ENCODE measurements around the gene PGBD5.

The PGBD5 gene

DNA sequence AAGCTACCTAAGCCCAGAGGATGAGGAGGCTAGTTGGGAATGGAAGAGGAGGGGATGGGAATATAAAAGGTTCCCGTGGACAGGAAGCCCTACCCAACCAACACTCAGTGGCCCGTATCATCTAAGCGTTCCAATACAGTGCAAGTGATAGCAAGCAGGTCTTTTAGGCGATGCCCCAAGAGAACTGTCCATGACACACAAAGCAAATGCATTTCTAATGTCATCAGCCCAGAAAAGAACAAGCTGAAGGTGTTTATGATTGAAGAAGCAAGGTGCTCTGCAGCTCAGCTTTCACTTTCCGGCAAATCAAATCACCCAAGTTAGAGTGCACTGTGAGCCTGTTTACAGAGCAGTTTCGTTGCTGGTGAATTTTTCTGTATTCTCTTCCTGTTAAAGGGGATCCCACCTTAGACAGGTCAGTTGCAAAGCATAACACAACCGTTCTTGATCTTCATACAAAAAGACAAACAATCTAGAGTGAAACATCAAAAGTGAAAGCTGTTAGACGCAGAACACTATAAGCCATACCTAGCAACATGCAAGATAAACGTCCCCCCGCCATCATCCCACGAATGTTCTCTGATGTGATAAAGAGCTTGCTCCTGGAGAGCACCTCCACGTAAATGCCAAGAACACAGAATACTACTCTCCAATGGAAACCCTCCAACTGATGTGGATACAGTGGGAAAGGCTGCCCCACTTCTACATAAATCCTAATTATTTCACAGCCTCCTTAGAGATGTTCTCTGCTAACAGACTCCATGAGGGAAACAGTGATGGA is 54.0 kb downstream of the PGBD5 start:
- no peak for DNase-seq

DNA sequence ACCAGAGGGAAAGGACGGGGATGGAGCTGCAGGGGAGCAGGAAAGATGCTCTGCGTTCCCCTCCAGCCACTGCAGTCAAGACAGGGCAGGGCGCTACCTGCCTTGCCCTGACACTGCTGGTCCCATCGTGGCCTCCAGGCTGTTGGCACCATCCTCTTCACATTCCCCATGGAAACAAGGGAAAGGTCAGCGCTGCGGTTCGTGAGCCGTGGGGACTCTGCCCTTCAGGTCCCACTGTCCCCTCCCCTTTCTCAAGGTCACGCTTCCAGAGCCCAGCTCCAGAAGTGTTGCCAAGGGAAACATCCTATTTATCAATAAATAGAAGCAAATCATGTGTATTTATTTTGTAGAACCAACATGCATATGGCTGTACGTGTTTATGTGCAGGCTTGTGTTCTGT is 56.0 kb downstream of the PGBD5 start:
- no peak for DNase-seq

DNA sequence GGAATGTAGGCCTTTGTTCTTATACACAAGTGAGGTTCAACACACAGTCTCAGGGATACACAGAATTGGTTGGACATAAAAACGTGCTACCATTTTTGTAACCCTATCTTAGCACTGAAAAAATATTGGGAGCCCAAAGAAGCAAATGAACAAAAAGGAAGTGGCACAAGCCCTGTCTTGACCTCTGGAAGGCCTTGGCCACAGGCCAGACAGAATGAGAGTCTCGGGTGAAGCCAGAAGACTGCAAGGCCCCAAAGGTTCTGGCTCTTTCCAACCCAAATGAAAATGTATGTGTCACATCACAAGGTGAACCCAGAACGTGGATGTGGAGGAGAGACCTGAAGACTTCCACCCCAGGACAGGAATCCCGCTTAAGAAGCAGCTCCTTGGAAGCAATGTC is 57.3 kb downstream of the PGBD5 start:
- DNase-seq = no peak

DNA sequence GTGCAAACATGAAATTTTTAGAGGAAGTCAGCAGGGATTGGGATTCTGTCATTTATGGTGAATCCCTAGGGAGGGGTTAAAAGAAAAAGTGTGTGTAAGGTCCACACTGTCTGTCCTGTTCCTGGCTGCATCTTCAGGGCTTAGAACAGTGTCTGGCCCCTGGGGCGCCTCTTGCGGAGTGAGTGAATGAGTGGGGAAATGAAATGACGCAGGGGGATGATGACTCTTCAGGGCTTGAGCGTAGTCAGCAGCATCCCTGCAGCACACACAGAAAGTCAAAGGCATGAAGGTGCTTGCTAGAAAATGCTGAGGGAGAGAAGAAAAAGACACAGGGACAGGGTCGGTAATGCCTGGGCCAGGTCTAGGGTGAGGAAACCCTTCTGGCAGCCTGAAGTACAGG is 57.8 kb downstream of the PGBD5 start:
- DNase-seq = no peak

DNA sequence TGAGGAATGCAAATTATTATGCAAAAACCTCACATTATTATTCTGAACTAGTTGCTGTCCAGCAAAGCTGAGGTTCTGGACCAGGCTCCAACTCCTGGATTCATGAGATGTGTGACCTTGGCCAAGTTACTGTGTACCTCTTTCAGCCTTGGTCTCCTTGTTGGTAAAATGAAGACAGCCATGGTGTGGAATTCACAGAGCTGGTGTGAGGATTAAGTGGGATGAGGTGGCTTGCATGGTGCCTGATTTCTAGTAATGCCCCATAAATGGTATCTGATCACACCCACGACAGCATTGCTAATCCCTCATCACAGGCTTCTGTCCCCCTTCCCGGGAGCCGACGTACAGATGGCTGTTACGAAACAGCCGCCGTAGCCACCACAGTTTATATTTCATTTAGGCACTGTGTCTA is 59.6 kb downstream of the PGBD5 start:
- DNase-seq = no peak

DNA sequence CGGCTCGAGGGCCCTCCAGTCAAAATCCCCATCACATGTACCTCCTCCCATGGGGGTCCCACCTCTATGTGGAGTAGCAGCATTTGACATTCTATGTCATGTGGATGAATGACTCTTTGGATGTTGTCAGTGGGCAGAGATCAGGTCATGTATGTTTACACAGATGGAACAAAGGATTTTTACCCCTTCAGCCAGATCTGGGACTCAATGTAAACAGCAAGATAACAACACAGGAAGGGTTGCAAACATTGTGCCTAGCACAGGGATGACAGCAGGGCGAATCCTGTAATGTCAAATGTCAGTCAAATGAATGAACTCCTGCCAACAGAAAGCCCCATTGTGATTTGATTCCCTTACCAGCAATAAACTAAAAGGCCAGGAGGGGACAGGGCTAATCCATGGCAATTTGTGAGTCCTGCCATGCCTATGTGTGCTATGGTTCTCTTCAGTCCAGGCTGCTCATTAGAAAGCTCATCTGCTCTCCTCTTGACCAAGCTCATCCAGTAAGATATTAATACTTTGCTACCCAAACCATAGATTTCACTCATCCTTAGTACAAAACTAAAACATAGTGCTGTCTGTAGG is 60.3 kb downstream of the PGBD5 start:
- no peak for DNase-seq

DNA sequence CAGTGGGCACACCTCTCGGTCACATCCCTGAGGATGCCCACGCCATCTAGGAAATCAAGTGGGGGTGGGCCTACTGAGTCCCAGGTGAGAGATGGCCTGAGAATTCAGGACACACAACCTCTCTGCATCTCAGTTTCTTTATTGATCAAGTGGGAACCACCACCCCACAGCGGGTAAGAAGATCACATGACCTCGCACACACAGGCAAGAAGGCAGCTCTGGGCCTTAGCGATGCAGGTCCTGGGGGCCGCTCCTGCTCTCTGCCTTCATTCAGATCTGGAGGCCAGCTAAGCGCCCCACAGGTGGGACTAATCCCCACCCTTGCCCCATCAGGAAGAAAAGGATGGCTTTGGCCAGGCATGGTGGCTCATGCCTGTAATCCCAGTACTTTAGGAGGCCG is 63.2 kb downstream of the PGBD5 start:
- DNase-seq = no peak

DNA sequence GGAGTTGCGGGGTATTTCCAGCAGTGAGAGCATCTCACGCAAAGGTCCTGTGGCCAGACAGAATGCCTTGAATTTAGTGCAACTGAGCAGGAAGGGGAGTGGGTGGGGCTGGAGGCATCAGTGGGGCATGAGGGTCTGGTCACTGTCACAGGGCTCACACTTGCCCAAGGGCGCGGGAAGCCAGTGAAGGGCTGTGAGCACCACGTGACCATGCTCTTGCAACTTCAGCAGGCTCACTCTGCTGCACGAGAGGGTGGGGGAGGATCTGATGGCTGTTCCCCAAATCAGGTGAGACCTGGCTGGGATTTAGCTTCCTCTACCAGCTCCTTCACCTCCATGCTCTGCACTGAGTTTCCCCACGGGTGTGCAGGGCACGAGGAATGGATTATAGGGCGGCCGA is 64.2 kb downstream of the PGBD5 start:
- no peak for DNase-seq

DNA sequence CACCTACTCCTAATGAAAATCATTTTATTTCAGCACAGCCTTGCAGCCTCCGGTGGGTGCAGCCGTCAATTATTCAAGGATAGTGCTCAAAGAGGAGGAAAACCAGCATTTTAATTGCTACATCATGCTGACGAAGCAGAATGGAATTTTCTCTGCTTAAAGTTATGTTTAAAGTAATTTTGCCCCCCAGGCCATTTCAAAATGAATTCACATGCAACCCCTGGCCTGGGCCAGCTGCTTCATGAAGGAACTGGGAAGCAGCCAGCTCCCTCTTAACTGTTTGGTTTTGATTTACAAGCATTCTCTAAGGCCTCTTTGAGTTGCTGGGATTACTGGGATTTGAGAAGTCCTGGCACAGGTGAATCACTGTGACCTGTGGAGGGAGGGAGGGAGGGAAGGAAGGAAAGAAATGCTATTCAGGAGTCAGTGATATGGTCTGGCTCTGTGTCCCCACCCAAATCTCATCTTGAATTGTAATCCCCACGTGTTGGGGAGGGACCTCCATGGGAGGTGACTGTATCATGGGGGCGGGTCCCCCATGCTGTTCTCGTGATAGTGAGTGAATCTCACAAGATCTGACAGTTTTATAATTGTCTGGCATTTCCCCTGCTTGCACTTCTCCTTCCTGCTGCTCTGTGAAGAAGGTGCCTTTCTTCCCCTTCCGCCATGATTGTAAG is 66.0 kb downstream of the PGBD5 start:
- no peak for DNase-seq

DNA sequence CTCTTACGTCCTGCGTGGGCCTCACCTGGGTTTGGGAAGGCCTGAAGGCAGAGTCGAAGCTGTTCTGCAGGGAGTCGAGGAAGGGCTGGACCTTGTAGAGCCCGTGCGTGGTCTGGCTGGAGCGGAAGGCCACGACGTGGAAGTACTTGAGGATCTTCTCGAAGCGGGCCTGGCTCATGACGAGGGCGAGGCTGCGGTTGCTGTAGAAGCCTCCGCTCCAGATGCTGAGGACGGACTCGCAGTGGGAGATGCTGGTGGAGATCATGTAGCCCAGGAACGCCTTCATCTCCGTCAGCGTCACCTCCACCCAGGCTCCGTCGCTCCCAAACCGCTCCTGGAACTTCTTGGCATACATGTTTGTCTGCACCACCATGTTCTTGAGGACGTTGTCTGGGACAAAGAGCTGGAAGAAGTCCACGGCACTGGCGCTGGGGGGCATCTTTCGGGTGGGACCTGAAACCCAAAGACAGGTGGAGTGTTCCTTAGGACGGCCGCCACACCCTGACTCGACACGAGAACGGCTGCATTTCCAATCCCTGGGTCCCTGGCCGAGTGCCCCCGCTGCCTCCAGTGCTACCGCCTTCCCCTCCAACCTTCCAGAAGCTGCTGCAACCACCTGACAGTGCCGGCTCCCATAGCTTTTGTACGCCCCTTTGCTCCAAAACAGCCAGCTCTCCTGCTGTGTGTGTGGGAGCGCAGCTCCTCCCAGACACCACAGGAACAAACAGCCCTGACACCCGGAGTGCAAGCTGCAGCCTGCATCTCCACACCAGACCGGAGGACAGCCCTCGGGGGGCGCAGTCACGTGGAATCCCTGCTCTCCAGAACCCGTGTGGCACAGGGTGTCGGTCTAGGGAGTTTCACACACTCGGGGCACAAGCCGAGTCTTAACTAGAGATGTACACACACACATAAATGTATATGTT is 69.0 kb downstream of the PGBD5 start:
- DNase-seq = no peak

DNA sequence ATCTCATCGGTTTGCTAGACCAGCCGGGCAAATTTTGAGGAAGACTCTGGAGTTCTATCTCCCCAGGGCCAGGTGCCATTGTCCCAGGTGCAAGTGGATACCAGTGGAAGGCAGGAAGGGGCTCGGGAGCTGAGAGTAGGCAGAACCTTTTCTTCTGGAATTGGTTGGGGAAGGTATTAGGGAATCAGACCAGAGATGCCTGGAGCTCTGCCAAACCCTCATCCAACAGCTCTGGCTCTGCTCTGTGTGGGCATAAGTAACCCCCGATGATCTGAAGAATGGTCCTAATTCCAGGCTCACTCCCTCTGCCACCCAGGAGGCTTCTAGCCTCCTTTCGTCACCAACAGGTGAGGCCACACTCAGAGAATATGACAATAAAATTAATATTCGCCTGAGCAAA is 69.9 kb downstream of the PGBD5 start:
- DNase-seq = no peak

DNA sequence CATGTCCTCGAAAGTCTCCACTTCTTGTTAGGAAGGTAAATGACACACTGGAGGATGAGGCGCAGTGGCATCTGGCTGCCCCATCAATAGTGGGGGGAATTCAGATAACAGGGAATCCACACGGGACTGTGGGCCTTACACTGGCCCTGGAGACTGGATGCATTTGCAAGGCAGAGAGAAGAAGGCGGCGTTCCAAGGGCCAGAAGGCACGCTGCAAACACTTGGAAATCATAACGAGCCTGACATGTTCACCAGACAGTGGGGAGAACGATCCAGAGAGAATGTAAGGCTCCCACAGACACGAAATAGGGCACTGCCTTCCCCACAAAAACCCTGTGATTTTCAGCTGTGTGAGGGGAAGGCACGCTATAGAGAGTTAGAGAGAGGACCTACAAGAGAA is 70.5 kb downstream of the PGBD5 start:
- DNase-seq = no peak

DNA sequence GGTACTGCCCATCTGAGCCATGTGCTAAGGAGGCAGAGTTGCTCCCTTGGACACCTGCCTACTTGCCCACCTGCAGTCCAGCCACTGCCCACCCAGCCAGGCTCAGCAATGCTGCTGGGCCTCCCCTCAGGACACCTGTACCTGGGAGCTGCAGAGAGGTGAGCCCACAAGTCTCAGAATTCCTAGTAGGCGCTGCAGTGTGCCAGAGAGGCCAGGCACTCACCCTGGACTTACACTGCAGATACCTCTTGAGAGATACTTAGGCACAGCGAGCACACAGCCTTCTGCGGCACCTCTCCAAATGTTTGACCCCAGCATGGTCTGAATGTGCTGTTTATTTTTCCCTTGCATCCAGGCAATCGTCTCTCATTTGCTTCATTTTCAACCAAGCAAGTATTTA is 71.0 kb downstream of the PGBD5 start:
- no peak for DNase-seq

DNA sequence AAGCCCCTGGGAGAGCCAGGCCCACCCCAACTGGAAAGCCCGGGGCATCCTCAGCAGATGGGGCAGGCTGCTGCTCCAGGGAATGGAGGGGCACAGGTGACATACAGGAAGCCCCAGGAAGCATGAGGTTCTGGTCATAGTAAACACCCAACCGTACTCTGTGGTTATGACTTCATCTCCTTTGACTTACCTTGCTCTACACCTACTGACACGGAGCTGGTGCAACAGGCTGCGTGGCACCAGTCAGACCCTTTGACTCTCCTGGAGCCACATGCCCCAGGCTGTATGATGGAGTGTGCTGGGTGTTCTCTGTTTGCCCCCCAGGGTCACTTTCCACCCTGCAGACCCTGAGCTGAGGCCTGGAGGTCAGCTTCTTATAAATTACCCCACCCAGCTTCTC is 72.1 kb downstream of the PGBD5 start:
- DNase-seq = no peak

DNA sequence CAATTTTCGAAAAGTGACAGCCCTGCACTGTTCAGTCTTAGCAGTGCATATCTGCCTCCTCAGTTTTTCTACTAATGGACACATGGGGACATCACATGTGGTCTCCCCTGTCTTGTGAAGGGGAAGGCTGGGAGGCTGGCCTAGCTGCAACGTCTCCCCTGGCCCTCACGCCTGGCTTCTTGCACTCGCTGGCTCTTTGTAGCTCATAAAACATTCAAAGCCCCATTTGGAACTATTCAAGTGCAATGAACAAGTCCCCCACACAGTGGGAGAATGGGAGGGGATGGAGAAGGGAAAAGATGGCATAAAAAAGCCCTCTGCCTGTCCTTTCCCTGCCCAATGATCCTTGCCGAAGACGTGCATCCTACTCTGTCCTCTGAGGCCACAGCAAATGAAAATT is 73.6 kb downstream of the PGBD5 start:
- DNase-seq = no peak

DNA sequence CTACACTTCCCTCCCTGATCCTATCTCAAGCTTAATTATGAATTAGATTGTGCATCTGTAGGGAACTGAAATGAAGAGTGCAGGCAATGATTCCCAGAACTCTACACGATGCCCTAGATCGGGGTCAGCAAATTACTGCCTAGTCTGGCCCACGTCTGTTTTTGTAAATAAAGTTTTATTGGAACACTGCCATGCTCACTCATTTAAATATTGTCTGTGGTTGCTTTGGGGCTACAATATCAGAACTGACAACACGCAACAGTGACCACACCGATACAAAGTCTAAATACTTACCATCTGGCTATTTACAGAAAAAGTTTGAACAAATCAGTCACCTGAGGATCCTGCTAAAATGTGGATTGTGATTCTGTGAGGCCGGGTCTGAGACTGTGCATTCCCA is 74.1 kb downstream of the PGBD5 start:
- no peak for DNase-seq

DNA sequence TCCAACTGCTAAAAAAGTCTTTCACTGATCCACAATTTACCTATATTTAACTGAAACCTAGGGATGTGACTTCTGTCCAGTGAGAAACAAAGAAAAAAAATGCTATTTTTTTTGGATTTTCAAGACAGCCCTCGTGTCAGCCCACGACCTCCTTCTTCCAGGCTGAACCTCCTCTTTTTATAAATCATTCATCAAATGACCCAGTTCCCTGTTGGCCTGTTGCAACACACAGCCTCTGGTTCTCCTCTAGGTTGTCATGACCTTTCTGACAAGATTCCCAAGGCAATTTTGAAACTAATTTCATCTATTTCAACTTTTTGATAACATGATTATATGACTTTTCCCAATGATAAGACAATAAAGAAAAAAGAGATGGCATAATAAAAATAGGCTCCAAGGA is 74.6 kb downstream of the PGBD5 start:
- DNase-seq = no peak

DNA sequence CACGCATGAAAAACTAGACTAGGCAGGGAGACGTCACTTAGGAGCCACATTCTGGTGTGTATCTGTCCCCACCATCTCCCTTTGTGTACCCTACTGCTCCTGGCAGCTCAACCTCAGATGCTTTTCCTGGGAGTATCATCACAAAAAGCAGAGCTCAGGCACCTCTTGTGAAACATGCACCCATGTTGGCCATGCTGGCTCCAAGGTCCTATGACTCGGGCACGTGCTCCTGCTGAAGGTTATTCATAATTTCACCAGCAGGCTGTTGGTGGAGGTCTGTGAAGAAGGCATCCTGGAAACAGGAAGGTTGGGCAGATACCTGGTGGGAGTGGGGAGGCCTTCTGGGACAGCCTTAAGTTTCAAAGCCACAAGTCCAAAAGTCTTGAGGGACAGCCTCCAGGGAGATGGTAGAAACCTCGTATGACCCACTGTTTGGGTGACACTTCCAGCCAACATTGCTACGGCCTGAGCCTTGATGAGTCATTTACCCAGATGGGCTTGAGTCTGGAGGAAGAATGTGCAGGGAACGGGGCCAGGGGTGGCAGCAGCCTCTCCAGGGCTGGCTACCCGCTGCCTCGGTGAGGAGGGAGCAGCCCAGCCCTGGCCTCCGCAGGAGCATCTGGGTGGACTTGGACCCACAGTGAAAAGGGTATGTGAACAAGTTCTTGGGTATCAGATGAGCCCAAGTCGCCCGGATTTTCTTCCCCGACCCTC is 75.8 kb downstream of the PGBD5 start:
- DNase-seq = no peak

DNA sequence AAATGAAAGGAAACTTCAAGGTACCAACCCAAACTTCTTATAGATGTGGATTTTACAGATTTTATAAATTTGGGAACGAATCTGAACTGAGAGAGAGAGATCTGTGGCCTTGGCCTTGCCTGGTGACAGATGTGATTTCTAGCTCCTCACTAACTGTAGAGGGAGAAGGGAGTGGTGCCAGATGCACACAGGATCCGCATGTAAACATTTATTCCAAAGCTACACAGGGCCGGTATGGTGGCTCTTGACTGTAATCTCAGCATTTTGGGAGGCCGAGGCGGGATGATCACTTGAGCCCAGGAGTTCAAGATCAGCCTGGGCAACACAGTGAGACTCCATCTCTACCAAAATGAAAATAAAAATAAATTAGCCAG is 77.1 kb downstream of the PGBD5 start:
- DNase-seq = no peak

DNA sequence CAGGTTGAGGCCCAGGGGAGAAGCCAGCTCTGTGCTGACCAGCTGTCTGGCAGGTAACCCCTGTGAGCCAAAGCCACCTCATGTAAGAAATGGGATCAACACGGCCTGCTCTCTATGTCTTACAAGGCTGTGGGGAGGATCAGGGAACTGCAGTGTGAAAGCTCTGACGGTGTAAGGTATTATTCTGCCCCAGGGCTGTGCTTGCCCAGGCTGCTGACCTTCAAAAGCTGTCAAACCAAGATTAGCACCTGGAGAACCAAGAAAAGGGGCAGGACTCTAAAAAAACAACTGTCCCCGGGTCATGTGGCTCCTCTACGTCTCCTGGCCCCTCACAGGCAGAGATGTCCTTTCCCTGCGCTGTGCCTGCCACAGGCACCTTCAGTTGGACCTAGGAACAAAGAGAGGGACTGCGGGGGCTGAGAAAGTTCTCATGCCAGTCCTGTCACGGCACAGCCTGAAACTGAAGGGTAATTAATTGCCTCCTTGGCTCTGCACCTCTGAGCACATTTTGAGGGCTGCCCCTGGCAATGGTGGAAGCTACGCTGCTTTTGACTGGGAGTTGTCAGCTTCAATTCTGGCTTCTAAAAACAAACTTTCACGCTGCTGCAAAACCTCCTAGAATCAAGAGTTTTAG is 77.6 kb downstream of the PGBD5 start:
- no peak for DNase-seq

DNA sequence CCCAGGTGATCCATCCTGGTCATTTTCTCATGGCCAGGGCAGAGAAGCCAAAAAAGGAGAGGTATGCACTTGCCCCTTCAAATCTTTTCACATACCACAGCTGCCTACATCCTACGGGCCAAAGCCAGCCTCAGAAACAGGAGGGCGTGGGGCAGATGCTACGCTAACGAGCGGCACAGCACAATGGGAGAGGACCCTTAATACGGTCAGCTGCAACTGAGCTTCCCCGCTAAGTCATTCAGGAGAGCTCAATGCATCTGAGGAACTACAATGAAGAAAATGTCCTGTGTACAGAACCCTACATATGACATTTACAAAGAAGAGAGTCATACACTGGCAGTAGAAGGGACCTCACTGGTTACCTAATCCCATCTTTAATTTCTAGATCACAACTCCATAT is 78.2 kb downstream of the PGBD5 start:
- DNase-seq = no peak

All from stimulated activated CD4-positive, alpha-beta T cell treated with anti-CD3 and anti-CD28 coated beads, Interleukin-15, amount 100 ng/mL, for 24 hours (primary cell).